WTC11 (cell line): ENCODE data around the gene KDM4B. TPM values are rescaled to one million over a fixed set of nuclear protein-coding genes. Genes with fewer than 3 reads are reported as not detected.

ENCODE experiments used
- ATAC-seq: fragments of 200-7000 bp; cut with Tn5 transposase; 2 replicates; pipeline ENCODE4 v1.10.0; 2021; ENCODE audit warnings: mild to moderate bottlenecking, moderate library complexity
- CTCF ChIA-PET: fragments of 300-600 bp; sonication (Branson Sonifier 250); formaldehyde crosslinking; loops from one replicate; lab custom pipeline; 2021; ENCODE audit warnings: antibody characterized with exemption; lab: Charles Lee
- POLR2A ChIA-PET: fragments of 350-600 bp; sonication (Branson Sonifier 250); formaldehyde crosslinking; loops from one replicate; lab custom pipeline; 2021; ENCODE audit warnings: antibody characterized with exemption; lab: Charles Lee
- DNase-seq: peaks from one replicate; pipeline ENCODE4 v3.0.0; 2021; ENCODE audit warnings: low spot score
- H3K27ac Mint-ChIP-seq: 2 replicates; pipeline ENCODE4 v1.8.0; 2021; ENCODE audit warnings: mixed read lengths
- H3K27me3 Mint-ChIP-seq: 2 replicates; pipeline ENCODE4 v1.8.0; 2021; ENCODE audit warnings: low read depth, mild to moderate bottlenecking, moderate library complexity, mixed read lengths
- H3K36me3 Mint-ChIP-seq: 2 replicates; pipeline ENCODE4 v1.8.0; 2021; ENCODE audit warnings: mixed read lengths
- H3K4me1 Mint-ChIP-seq: 2 replicates; pipeline ENCODE4 v1.8.0; 2022; ENCODE audit warnings: mixed read lengths
- H3K4me3 Mint-ChIP-seq: 2 replicates; pipeline ENCODE4 v1.8.0; 2021; ENCODE audit warnings: mild to moderate bottlenecking, moderate library complexity, mixed read lengths
- H3K9me3 Mint-ChIP-seq: 2 replicates; pipeline ENCODE4 v1.8.0; 2021; ENCODE audit warnings: mixed read lengths
- ATF1 ChIP-seq: sonication (generic); formaldehyde crosslinking; IDR thresholded peaks from 2 replicates; pipeline ENCODE4 v1.8.1; 2023; ENCODE audit warnings: mild to moderate bottlenecking, moderate library complexity, missing genetic modification reagents
- ATF3 ChIP-seq: sonication (generic); formaldehyde crosslinking; conservative IDR thresholded peaks from 2 replicates; pipeline ENCODE4 v1.8.1; 2022; ENCODE audit warnings: mild to moderate bottlenecking, missing genetic modification reagents
- CBFB ChIP-seq: sonication (generic); formaldehyde crosslinking; IDR thresholded peaks from 2 replicates; pipeline ENCODE4 v1.8.1; 2022; ENCODE audit warnings: mild to moderate bottlenecking, low read depth, missing genetic modification reagents
- ETV6 ChIP-seq: sonication (generic); formaldehyde crosslinking; IDR thresholded peaks from 2 replicates; pipeline ENCODE4 v1.8.1; 2022; ENCODE audit warnings: mild to moderate bottlenecking, missing genetic modification reagents
- FOXJ3 ChIP-seq: sonication (generic); formaldehyde crosslinking; IDR thresholded peaks from 2 replicates; pipeline ENCODE4 v1.9.0; 2021; ENCODE audit warnings: missing genetic modification reagents, mild to moderate bottlenecking, borderline replicate concordance
- FOXK1 ChIP-seq: sonication (generic); formaldehyde crosslinking; IDR thresholded peaks from 2 replicates; pipeline ENCODE4 v1.8.0; 2022; ENCODE audit warnings: mild to moderate bottlenecking, moderate library complexity, missing genetic modification reagents
- GRHL2 ChIP-seq: fragments of 250-450 bp; sonication (Bioruptor Pico); IDR thresholded peaks from 2 replicates; pipeline ENCODE4 v1.8.0; 2022; ENCODE audit warnings: mild to moderate bottlenecking, moderate library complexity; ENCODE audit not compliant: insufficient replicate concordance, severe bottlenecking
- MXD4 ChIP-seq: fragments of 250-450 bp; sonication (Bioruptor Pico); IDR thresholded peaks from 2 replicates; pipeline ENCODE4 v1.8.0; 2021; ENCODE audit warnings: mild to moderate bottlenecking, moderate library complexity, borderline replicate concordance
- TP53 ChIP-seq: sonication (generic); formaldehyde crosslinking; IDR thresholded peaks from 2 replicates; pipeline ENCODE4 v1.8.1; 2023; ENCODE audit warnings: mild to moderate bottlenecking, missing genetic modification reagents
- ZNF232 ChIP-seq: sonication (generic); formaldehyde crosslinking; IDR thresholded peaks from 2 replicates; pipeline ENCODE4 v1.8.0; 2022; ENCODE audit warnings: mild to moderate bottlenecking, missing genetic modification reagents
- ZNF263 ChIP-seq: sonication (generic); formaldehyde crosslinking; IDR thresholded peaks from 2 replicates; pipeline ENCODE4 v1.8.1; 2022; ENCODE audit warnings: low read depth, mild to moderate bottlenecking, moderate library complexity, missing genetic modification reagents
- ZNF281 ChIP-seq: sonication (generic); formaldehyde crosslinking; IDR thresholded peaks from 2 replicates; pipeline ENCODE4 v1.8.0; 2023; ENCODE audit warnings: mild to moderate bottlenecking, missing genetic modification reagents
- ZNF423 ChIP-seq: fragments of 250-450 bp; sonication (Bioruptor Pico); IDR thresholded peaks from 2 replicates; pipeline ENCODE4 v2.1.2; 2022; ENCODE audit warnings: mild to moderate bottlenecking, moderate library complexity
- total RNA-seq: library from RNA; stranded (reverse); gene quantifications from 3 replicates; pipeline ENCODE4 v1.2.3, GENCODE V29; 2021
- TF ChIP-seq, protein P1 (sequence below): fragments of 250-450 bp; sonication (Bioruptor Pico); IDR thresholded peaks from 2 replicates; pipeline ENCODE4 v1.9.0; 2021; ENCODE audit warnings: mild to moderate bottlenecking, borderline replicate concordance
- TF ChIP-seq, protein P2 (sequence below): sonication (generic); formaldehyde crosslinking; IDR thresholded peaks from 2 replicates; pipeline ENCODE4 v1.8.0; 2023; ENCODE audit warnings: missing genetic modification reagents
- TF ChIP-seq, protein P3 (sequence below): sonication (generic); formaldehyde crosslinking; IDR thresholded peaks from 2 replicates; pipeline ENCODE4 v1.8.0; 2022; ENCODE audit warnings: missing genetic modification reagents
- TF ChIP-seq, protein P4 (sequence below): sonication (generic); formaldehyde crosslinking; IDR thresholded peaks from 2 replicates; pipeline ENCODE4 v1.8.0; 2022; ENCODE audit warnings: mild to moderate bottlenecking, missing genetic modification reagents

Gene KDM4B
- total RNA-seq, 1 experiment from 2014 or later = 43.2 TPM

GRCh38 chr19:5022066-5022860 is 53.4 kb downstream of the KDM4B start:
- H3K4me1 Mint-ChIP-seq = 0 out of 2 replicates have a peak, but pooled peaks cover 2% of the 10 kb centered on the region
- no peak for DNase-seq
- no peak for ATAC-seq
- no peak overlapping the region for H3K27ac Mint-ChIP-seq
- no peaks in the 10 kb centered on the region for H3K9me3 Mint-ChIP-seq
- H3K4me3 Mint-ChIP-seq = no peak overlapping the region
- H3K27me3 Mint-ChIP-seq = no peaks in the 10 kb centered on the region
- no peaks in the 10 kb centered on the region for H3K36me3 Mint-ChIP-seq
- ChIA-PET POLR2A (no interaction called here), CTCF (interaction anchor here (0.6 to 1.7 kb wide), 5 partner anchors 9 to 149 kb away, joined by 3 to 7 read pairs (median 4); no protein-coding TSS in a partner anchor)
- TF ChIP-seq, protein P1, sequence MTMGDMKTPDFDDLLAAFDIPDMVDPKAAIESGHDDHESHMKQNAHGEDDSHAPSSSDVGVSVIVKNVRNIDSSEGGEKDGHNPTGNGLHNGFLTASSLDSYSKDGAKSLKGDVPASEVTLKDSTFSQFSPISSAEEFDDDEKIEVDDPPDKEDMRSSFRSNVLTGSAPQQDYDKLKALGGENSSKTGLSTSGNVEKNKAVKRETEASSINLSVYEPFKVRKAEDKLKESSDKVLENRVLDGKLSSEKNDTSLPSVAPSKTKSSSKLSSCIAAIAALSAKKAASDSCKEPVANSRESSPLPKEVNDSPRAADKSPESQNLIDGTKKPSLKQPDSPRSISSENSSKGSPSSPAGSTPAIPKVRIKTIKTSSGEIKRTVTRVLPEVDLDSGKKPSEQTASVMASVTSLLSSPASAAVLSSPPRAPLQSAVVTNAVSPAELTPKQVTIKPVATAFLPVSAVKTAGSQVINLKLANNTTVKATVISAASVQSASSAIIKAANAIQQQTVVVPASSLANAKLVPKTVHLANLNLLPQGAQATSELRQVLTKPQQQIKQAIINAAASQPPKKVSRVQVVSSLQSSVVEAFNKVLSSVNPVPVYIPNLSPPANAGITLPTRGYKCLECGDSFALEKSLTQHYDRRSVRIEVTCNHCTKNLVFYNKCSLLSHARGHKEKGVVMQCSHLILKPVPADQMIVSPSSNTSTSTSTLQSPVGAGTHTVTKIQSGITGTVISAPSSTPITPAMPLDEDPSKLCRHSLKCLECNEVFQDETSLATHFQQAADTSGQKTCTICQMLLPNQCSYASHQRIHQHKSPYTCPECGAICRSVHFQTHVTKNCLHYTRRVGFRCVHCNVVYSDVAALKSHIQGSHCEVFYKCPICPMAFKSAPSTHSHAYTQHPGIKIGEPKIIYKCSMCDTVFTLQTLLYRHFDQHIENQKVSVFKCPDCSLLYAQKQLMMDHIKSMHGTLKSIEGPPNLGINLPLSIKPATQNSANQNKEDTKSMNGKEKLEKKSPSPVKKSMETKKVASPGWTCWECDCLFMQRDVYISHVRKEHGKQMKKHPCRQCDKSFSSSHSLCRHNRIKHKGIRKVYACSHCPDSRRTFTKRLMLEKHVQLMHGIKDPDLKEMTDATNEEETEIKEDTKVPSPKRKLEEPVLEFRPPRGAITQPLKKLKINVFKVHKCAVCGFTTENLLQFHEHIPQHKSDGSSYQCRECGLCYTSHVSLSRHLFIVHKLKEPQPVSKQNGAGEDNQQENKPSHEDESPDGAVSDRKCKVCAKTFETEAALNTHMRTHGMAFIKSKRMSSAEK (CRISPR knock-in tag) = no peak
- TF ChIP-seq ZNF232 (CRISPR knock-in tag) (no peak), FOXK1 (CRISPR knock-in tag) (no peak), MXD4 (no peak), ZNF423 (CRISPR knock-in tag) (no peak), ETV6 (CRISPR knock-in tag) (no peak), ZNF281 (CRISPR knock-in tag) (no peak), GRHL2 (CRISPR knock-in tag) (no peak), ATF1 (no peak), ZNF263 (CRISPR knock-in tag) (no peak), ATF3 (CRISPR knock-in tag) (no peak), FOXJ3 (no peak), TP53 (CRISPR knock-in tag) (no peak), CBFB (CRISPR knock-in tag) (no peak)
- TF ChIP-seq, protein P2, sequence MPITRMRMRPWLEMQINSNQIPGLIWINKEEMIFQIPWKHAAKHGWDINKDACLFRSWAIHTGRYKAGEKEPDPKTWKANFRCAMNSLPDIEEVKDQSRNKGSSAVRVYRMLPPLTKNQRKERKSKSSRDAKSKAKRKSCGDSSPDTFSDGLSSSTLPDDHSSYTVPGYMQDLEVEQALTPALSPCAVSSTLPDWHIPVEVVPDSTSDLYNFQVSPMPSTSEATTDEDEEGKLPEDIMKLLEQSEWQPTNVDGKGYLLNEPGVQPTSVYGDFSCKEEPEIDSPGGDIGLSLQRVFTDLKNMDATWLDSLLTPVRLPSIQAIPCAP (CRISPR knock-in tag) = no peak
- TF ChIP-seq, protein P3, sequence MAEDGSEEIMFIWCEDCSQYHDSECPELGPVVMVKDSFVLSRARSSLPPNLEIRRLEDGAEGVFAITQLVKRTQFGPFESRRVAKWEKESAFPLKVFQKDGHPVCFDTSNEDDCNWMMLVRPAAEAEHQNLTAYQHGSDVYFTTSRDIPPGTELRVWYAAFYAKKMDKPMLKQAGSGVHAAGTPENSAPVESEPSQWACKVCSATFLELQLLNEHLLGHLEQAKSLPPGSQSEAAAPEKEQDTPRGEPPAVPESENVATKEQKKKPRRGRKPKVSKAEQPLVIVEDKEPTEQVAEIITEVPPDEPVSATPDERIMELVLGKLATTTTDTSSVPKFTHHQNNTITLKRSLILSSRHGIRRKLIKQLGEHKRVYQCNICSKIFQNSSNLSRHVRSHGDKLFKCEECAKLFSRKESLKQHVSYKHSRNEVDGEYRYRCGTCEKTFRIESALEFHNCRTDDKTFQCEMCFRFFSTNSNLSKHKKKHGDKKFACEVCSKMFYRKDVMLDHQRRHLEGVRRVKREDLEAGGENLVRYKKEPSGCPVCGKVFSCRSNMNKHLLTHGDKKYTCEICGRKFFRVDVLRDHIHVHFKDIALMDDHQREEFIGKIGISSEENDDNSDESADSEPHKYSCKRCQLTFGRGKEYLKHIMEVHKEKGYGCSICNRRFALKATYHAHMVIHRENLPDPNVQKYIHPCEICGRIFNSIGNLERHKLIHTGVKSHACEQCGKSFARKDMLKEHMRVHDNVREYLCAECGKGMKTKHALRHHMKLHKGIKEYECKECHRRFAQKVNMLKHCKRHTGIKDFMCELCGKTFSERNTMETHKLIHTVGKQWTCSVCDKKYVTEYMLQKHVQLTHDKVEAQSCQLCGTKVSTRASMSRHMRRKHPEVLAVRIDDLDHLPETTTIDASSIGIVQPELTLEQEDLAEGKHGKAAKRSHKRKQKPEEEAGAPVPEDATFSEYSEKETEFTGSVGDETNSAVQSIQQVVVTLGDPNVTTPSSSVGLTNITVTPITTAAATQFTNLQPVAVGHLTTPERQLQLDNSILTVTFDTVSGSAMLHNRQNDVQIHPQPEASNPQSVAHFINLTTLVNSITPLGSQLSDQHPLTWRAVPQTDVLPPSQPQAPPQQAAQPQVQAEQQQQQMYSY = no peak
- TF ChIP-seq, protein P4, sequence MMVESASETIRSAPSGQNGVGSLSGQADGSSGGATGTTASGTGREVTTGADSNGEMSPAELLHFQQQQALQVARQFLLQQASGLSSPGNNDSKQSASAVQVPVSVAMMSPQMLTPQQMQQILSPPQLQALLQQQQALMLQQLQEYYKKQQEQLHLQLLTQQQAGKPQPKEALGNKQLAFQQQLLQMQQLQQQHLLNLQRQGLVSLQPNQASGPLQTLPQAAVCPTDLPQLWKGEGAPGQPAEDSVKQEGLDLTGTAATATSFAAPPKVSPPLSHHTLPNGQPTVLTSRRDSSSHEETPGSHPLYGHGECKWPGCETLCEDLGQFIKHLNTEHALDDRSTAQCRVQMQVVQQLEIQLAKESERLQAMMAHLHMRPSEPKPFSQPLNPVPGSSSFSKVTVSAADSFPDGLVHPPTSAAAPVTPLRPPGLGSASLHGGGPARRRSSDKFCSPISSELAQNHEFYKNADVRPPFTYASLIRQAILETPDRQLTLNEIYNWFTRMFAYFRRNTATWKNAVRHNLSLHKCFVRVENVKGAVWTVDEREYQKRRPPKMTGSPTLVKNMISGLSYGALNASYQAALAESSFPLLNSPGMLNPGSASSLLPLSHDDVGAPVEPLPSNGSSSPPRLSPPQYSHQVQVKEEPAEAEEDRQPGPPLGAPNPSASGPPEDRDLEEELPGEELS = no peak
